ENCODE results near the gene GRM3.

GRM3 gene

GRCh38 chr7:86706406-86706805 lies 62.7 kb downstream of the GRM3 start:
- ATAC-seq: no peak

- ATAC-seq: no peak
Measured at GRCh38 chr7:86708031-86708680, 64.4 kb downstream of the GRM3 start.

GRCh38 chr7:86720306-86720705 lies 76.6 kb downstream of the GRM3 start:
- ATAC-seq: no peak

- no peak for ATAC-seq
Measured at GRCh38 chr7:86733783-86734182, 90.1 kb downstream of the GRM3 start.

GRCh38 chr7:86745013-86745745 lies 101.5 kb downstream of the GRM3 start:
- ATAC-seq: no peak

- no peak for ATAC-seq
Measured at GRCh38 chr7:86747698-86748097, 104.0 kb downstream of the GRM3 start.

GRCh38 chr7:86748201-86748600 lies 104.5 kb downstream of the GRM3 start:
- no peak for ATAC-seq

- ATAC-seq: no peak
Measured at GRCh38 chr7:86748843-86749719, 105.4 kb downstream of the GRM3 start.

- no peak for ATAC-seq
Measured at GRCh38 chr7:86749741-86750665, 106.3 kb downstream of the GRM3 start.

- ATAC-seq: no peak
Measured at GRCh38 chr7:86760236-86760635, 116.5 kb downstream of the GRM3 start.

- ATAC-seq: no peak
Measured at GRCh38 chr7:86762129-86762528, 118.4 kb downstream of the GRM3 start.

GRCh38 chr7:86765931-86766330 lies 122.2 kb downstream of the GRM3 start:
- no peak for ATAC-seq

GRCh38 chr7:86768394-86768793 lies 124.7 kb downstream of the GRM3 start:
- ATAC-seq: no peak

- ATAC-seq: no peak
Measured at GRCh38 chr7:86768967-86769760, 125.5 kb downstream of the GRM3 start.

GRCh38 chr7:86773309-86773708 lies 129.6 kb downstream of the GRM3 start:
- no peak for ATAC-seq

- ATAC-seq: no peak
Measured at GRCh38 chr7:86775203-86775602, 131.5 kb downstream of the GRM3 start.

- no peak for ATAC-seq
Measured at GRCh38 chr7:86776136-86776535, 132.4 kb downstream of the GRM3 start.

GRCh38 chr7:86778271-86778670 lies 134.6 kb downstream of the GRM3 start:
- ATAC-seq: no peak

- no peak for ATAC-seq
Measured at GRCh38 chr7:86784765-86785164, 141.1 kb downstream of the GRM3 start.

- no peak for ATAC-seq
Measured at GRCh38 chr7:86785641-86786040, 141.9 kb downstream of the GRM3 start.

- ATAC-seq: no peak
Measured at GRCh38 chr7:86786376-86786775, 142.7 kb downstream of the GRM3 start.

GRCh38 chr7:86788948-86789347 lies 145.2 kb downstream of the GRM3 start:
- ATAC-seq: no peak
